ENCODE measurements around the gene EML1.
"Not testable (repeated sequence)": the region's sequence is repeated elsewhere in the genome, so short reads cannot be mapped to it uniquely, and the experiment has no call there.

Gene EML1

DNA sequence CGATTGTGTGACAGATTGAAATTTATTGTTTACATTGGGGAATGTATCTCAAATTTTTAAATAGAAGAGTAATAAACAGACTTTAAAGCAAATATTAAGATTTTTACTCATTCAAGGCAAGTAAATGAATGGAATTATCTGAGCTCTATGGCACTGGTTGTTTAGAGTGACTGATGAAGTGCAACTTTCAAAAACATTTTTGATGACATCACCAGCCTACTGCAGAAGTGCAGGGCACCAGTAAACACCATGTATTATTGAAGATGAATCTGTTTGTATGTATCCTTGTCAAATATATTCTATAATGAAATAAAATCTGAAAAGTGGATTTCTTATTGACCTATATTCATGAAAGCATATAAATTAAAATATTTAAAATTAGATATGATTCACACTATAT is 148.0 kb downstream of the EML1 start:
- DNase-seq (ENCODE audit: low read depth in 2 of 2), result no peak
- TF ChIP-seq, protein P1, sequence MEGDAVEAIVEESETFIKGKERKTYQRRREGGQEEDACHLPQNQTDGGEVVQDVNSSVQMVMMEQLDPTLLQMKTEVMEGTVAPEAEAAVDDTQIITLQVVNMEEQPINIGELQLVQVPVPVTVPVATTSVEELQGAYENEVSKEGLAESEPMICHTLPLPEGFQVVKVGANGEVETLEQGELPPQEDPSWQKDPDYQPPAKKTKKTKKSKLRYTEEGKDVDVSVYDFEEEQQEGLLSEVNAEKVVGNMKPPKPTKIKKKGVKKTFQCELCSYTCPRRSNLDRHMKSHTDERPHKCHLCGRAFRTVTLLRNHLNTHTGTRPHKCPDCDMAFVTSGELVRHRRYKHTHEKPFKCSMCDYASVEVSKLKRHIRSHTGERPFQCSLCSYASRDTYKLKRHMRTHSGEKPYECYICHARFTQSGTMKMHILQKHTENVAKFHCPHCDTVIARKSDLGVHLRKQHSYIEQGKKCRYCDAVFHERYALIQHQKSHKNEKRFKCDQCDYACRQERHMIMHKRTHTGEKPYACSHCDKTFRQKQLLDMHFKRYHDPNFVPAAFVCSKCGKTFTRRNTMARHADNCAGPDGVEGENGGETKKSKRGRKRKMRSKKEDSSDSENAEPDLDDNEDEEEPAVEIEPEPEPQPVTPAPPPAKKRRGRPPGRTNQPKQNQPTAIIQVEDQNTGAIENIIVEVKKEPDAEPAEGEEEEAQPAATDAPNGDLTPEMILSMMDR (IDR thresholded peaks at IDR 0.05; ENCODE audit: low read depth, low read length), result no peak
- no peak overlapping the region for H3K4me3 ChIP-seq (replicated peaks in 1 of 2; ENCODE audit: low read depth in 2 of 2, low read length in 2 of 2)

DNA sequence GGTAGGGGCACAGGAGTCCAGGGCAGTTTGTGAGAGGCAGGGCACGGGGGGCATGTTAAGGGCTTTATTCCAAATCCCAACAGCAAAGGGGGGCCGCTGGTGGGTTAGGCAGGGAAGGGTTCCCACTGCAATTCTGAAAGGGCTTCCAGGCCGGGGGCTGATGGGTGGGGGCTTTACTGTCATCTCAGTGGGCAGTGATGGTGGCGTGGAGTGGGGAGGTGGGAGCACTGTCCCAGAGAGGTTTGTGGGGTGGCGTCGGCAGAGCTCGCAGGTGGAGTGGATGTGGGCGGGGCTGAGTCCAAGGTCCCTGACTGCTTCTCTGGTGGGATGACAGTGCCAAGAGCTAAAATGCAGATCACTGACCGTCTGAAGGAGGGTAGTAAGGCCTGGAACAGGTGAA is 150.4 kb downstream of the EML1 start:
- TF ChIP-seq, protein P1 (IDR thresholded peaks at IDR 0.05; ENCODE audit: low read depth, low read length), result no peak

DNA sequence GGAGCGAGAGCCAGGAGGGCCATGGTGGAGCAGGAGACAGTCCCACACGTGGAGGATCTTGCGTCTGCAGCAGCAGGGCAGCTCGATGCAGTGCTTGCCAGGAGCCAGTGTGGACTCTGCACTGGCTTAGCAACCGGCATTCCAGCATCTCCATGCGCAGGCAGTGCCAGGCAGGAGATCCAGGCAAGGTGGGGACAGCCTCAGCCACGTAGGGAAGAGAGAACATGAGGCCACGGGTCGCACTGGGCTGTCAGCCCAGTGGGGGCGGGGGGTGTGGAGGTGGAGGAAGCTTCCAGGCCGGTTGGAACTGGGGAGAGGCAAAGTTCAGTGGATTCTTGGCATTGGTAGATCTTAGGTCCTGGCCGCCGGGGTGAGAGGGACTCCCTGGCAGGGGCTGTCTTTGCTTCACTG is 151.0 kb downstream of the EML1 start:
- TF ChIP-seq, protein P1 (IDR thresholded peaks at IDR 0.05; ENCODE audit: low read depth, low read length), result no peak
- DNase-seq (ENCODE audit: low read depth in 2 of 2), result no peak

More for the DNA sequence above, 150.4 kb downstream of the EML1 start:
- no peak overlapping the region for H3K4me3 ChIP-seq (replicated peaks in 1 of 2; ENCODE audit: low read depth in 2 of 2, low read length in 2 of 2)
- no peak for DNase-seq (ENCODE audit: low read depth in 2 of 2)

DNA sequence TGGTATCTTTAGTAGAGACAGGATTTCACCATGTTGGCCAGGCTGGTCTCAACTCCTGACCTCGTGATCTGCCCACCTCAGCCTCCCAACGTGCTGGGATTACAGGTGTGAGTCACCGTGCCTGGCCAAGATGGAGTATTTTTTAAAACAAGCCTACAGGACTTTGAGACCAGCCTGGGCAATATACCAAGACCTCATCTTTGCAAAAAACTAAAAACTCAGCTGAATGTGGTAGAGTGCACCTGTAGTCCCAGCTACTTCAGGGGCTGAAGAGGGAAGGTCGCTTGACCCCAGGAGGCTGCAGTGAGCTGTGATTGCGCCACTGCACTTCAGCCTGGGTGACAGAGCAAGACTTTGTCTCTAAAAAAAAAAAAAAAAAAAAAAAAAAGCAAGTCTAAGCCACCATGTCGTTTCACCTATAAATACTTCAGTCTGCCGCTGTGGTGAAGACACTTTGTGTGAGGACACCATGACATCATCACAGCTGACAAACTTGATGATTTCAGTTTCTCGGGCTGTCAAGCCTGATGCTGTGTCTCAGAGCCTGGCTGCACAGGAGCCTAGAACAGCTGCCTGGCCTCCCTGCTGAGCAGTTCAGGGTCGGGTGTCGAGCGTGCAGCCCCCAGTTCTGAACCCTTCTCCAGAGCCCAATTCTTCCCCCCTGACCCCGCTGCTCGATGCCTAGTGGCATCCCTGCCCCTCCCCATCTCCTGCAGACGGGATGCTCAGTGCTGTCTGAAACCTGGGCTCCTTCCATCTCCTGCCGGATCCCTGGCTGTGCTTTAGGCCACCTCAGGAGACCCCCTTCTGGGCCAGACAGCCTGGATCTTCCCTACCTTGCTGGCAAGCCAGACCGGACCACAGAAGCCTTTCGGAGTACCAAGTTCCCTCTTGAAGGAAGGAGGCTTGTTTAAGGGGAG is 152.8 kb downstream of the EML1 start:
- TF ChIP-seq, protein P1 (IDR thresholded peaks at IDR 0.05; ENCODE audit: low read depth, low read length), result no peak
- no peak overlapping the region for H3K4me3 ChIP-seq (replicated peaks in 1 of 2; ENCODE audit: low read depth in 2 of 2, low read length in 2 of 2)

More for the DNA sequence above, 151.0 kb downstream of the EML1 start:
- no peak overlapping the region for H3K4me3 ChIP-seq (replicated peaks in 1 of 2; ENCODE audit: low read depth in 2 of 2, low read length in 2 of 2)

DNA sequence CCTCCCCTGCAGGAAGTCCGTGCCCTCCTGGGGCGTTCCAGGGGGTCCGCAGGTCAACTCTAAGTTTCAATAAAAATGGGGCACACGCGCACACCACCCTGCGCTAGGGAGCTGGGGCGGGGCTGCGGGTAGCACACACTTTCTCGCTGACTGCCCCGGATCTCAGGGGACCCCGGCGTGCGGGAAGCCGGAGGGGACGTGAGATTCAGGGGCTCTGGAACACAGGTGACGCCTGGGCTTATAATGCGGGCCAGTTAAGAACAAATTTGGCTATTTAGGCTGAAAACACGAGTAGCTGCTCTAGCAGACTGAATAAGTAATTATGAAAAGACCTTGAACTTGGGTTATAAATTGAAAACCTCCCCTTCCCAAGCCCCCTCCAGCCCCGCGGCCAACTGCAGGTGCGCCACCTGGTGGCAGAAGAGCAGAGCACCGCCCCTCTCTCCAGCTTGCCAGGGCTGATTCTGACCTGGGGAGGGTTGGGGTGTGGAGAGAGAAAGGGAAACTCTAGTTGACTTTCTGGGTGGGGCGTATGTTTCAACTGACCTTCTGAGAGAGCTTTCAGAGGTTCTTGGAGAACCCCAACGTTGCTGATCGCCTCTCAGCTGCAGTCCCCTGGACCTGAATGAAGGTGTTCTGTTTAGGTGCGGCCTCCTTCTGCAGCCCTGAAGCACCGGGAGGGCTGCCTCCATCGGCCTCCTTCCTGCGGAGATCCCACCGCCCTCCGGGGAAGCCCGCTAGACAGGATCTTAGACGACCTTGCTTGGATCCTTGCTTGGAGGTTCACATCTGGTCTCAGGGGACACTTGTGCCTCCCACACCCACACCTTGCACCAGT is 153.7 kb downstream of the EML1 start:
- peak; percentile 14 to 21 for DNase-seq (ENCODE audit: low read depth in 2 of 2)
- TF ChIP-seq, protein P1 (IDR thresholded peaks at IDR 0.05; ENCODE audit: low read depth, low read length), result peak; percentile 92
- H3K4me3 ChIP-seq (replicated peaks in 1 of 2; ENCODE audit: low read depth in 2 of 2, low read length in 2 of 2), result no peak overlapping the region

More for the DNA sequence above, 152.8 kb downstream of the EML1 start:
- peak in 1 of 2 donors; percentile 26 for DNase-seq (ENCODE audit: low read depth in 2 of 2)

DNA sequence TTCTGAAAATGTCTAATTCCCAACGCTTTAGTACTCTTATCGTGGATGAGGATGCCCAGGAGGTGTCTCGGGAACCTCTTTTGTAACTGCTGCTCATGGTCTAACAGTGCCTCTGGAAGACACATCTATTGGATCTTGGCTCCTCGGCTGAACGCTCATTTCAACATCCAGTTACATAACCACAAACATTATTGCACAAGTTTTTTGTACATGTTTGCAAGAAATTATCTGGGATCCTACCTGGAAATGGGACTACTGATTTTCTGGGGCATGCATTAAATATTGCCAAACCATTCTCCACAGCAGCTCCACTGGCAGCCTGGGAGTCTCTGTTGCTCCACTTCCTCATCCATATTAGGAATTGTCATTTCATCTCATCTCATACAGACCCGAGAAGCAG is 154.5 kb downstream of the EML1 start:
- TF ChIP-seq, protein P1 (IDR thresholded peaks at IDR 0.05; ENCODE audit: low read depth, low read length), result no peak
- H3K4me3 ChIP-seq (replicated peaks in 1 of 2; ENCODE audit: low read depth in 2 of 2, low read length in 2 of 2), result no peak overlapping the region
- DNase-seq (ENCODE audit: low read depth in 2 of 2), result peak; percentile 26 to 40

DNA sequence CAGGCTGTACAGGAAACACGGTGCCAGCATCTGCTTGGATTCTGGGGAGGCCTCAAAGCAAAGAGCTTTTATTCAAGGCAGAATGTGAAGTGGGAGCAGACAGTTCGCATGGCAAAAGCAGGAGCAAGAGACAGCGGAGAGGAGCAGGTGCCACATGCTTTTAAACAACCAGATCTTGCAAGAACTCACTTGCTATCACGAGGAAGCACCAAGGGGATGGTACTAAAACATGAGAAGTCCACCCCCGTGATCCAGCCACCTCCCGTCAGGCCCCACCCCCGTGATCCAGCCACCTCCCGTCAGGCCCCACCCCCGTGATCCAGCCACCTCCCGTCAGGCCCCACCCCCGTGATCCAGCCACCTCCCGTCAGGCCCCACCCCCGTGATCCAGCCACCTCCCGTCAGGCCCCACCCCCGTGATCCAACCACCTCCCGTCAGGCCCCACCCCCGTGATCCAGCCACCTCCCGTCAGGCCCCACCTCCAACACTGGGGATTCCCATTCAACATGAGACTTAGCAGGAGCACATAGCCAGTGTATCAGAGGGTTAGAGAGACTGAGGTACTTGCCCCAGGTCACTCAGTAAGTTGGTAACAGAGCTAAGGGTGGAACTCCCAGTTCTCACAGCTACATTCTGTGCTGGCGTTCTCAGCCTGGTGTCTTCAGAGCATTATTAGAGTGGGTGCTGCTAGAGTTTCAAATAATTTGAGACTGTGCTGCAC is 156.0 kb downstream of the EML1 start:
- peak in 1 of 2 donors; percentile 13 for DNase-seq (ENCODE audit: low read depth in 2 of 2)
- H3K4me3 ChIP-seq (replicated peaks in 1 of 2; ENCODE audit: low read depth in 2 of 2, low read length in 2 of 2), result not testable (repeated sequence)

Data from cardiac fibroblast (primary cell).